NCI-H510A (cell line): ENCODE measurements around the gene AKT3.

ENCODE experiments used
- DNase-seq: peaks from one replicate; lab custom pipeline; 2025; lab: John Stamatoyannopoulos, UW

Gene AKT3

DNA sequence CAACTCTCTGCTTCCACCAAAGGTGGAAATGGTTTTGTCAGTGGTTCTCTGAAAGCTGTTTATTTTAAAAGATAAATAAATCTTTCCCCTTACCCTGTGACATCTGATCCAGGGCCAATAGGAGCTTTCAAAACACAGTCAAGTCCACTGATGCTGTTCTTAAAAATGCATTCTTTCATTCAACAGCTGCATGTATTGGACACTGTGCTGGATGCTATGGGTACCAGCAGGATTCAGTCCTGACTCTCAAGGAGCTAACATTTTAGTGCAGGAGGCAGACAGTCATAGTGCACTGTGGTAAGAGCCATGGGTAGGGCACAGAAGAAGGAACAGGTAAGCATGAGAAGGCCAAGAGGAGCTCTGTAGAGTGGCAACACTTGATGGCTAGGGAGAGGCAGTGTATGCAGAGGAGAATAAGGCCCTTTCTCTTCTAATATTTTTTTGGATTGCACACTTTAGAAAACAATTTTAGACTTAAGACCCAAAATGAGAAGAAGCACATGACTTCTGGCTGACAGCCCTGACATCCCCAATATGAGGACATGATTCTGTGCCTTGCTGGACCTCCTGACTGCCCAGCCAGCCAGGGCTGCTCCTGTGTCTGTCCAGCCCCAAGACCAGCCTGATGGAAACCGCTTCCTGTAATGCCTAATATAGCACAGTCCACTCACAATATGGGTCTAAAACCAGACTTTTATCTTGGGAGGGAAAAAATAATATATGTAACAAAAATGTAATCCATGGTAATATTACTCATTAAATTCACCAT is 386.9 kb downstream of the AKT3 start:
- no peak for DNase-seq

DNA sequence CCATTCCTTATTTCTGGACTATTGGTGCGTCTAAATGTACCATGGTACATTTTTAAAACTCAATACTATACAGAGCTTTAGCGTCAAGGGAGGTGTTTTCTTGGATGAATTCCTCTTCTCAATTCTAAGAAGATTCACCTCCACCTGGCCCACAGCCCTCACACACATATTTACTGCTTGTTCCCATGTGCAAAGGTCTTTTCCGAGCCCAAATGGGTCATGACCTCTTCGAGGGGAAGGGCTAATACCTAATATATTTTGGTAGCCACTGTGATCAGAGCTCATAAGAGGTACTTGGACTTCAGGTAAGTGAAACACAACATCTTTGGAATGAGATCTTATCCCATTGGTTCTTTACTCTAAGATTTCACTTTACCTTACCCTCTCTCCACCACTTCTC is 388.3 kb downstream of the AKT3 start:
- DNase-seq: no peak

DNA sequence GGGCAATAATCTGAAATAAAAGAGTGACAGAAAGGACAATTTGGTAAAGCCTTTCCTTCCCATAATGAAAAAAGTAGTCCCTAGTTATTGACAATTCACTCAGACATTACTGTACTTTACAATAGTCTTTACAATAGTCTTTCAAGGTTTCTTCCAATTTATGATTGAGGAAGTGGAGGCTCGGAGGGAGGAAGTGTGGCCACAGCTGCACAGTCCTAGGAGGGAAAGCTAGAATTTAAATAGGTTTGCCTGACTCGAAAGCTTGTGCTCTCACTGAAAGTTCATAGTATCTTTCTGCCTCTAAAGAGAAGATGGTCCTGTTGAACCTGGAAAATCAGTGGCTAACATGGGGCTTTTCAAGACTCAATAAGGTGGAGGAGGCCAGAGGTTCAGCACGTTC is 391.0 kb downstream of the AKT3 start:
- DNase-seq: no peak

DNA sequence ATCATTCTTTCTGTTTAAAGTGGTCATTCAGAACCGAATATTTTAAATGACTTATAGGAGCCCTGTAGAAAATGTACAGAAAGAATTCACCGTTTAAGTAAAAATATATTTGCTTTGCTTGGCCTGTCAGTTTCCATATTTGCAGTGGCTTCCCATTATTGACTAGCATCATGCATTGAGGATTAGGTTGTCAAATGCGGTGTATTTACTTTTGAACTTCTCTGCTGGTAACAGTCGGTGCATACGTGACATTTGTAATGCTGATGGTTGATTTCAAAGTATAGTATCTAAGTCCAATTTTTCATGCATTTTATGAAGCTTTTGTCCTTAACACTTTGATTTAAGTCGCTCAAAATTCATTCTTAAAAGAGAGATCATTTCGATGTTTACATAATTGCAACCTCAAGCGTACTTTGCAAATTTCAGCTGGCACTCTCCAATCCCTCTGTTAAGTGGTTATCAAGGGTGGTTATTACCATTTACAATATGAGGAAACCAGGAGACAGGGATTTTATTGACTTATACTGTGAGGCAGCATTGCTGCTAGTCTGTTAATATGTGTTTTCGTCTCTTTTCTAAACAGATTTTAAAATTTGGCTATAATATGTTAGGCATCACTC is 392.6 kb downstream of the AKT3 start:
- DNase-seq: no peak

DNA sequence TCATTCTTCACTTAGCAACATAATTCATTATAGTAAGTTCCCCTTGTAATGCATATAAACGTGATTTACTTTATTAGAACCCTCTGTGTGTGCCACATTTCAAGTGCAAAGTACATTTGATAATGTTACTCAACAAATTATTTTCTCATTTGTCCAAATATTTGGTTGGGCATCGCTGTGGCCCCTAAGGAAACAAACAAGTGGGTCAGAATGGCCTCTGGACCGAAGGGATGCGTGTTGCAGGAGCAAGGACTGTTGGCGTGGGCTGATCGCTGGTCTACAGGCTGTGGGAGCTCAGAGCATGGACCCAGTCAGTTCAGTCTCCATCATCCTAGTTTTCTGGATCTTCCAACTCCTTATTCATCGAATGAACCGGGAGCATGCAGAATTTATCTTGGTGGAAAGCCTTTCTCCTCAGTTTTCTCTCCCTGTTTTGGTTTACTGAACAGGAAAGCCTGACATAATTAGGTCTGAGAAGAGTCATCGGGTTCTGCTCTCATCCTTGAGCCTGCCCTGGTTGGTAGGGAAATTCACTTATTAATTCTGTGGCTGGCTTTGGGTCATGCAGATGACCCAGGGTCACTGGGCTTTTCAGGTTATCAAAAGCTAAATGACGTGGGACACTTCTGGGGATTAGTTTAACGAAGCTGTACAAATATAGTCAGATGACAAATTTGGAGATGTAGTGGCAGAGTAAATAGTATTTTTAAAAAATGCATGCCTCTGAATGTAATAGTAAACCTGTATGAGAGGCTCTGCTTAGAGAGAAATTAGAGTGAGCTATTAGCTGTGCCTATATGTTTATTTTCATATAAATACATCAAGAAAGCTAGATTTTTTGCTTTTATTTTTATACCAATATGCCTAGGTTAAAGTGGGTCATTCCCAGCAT is 394.0 kb downstream of the AKT3 start:
- no peak for DNase-seq

- DNase-seq: no peak
Measured at GRCh38 chr1:243454328-243454997, 395.6 kb downstream of the AKT3 start.

DNA sequence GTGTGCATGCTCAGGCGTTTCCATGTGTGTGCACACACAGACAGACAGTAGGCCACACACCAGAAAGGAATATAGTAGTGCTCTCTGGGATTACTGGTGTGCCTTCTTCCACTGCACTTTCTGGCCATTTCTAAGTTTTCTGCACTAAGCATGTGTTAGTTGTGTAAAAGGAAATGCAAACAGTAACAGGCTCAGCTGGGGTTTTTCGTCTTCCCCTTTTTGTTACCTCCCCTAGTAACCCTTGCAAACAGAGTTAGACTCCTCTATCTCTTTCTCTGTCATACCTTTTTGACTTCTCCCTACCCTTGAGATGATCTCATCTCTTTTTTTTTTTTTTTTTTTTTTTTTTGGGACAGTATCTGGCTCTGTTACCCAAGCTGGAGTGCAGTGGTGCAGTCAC is 398.0 kb downstream of the AKT3 start:
- DNase-seq: no peak

- no peak for DNase-seq
Measured at GRCh38 chr1:243449373-243449772, 400.7 kb downstream of the AKT3 start.

GRCh38 chr1:243447844-243448243 is 402.2 kb downstream of the AKT3 start:
- DNase-seq: no peak

GRCh38 chr1:243447347-243447746 is 402.7 kb downstream of the AKT3 start:
- DNase-seq: no peak

- DNase-seq: no peak
Measured at GRCh38 chr1:243443557-243443956, 406.5 kb downstream of the AKT3 start.

DNA sequence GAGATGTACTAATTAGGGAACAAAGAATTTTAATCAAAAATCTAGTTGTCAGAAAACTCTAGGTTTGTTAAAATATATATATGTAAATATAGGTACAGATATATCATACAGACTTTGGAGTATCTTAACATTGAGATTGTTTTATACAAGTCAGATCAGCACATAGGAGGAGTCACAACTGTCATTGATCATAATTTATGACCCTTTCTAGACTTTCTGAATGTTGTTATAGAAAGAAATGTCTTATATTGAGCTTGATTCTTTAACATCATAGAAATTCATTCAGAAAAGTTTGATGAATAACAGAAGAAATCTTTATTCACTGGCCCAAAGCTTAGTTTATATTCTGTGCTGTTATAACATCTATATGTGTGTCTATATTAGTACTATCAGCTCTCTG is 408.4 kb downstream of the AKT3 start:
- DNase-seq: no peak

DNA sequence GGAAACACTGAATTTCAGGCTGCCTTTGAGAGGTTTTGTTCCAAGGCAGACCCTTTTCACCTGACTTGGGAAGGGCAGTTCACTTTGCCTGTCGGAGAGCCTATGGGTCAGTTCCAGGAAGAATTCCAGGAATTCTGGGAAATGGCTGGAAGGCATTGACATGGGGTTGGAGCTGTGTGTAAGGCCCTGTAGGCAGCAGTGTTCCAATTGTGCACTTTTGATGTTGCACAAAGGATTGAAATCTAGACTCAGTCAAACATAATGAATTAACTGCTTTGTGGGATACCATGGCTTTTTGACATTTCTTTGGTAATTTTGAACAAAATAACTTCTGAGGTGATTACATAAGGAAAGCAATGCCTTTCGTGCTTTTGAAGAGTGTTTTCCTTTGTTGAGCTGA is 409.6 kb downstream of the AKT3 start:
- no peak for DNase-seq

DNA sequence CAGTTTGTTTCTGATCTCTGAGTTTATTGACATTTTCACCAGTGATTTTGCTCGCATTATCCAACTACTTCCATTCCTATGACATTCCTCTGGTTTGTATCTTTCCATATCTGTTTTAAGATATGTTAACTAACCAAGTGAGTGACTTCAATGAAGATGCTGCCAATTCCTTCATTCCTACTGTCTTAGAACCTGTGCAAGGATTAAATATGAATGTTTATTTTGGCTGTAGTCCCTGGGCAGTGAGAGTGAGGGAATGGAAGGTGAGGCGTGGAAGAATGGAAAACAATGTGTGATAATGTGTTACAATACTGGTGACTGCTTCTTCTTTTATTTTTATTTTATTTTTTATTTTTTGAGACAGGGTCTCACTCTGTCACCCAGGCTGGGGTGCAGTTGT is 411.2 kb downstream of the AKT3 start:
- no peak for DNase-seq
